Transverse colon (tissue), 4 donors: ENCODE data around the gene GCFC2.

Experiments used
- EP300 ChIP-seq: sonication (generic); formaldehyde crosslinking; IDR thresholded peaks from one replicate; pipeline ENCODE4 v1.6.1; 2017; ENCODE audit warnings: antibody characterized with exemption, low read depth
- POLR2A ChIP-seq: fragments of 450-650 bp; IDR thresholded peaks from one replicate; pipeline ENCODE4 v1.6.1; 2016; ENCODE audit warnings: antibody characterized with exemption, mild to moderate bottlenecking, moderate library complexity
- POLR2AphosphoS5 ChIP-seq, 3 donors: sonication (generic); formaldehyde crosslinking; IDR thresholded peaks; one replicate each; pipeline ENCODE4 v1.6.1; 2016; ENCODE audit warnings: antibody characterized with exemption in 3 of 3
- TF ChIP-seq, protein P1 (sequence below), 5 experiments: fragments of 200-600 bp in 3 of 5; fragments of 450-650 bp in 2 of 5; sonication (generic) in 3 of 5; IDR thresholded peaks; 1 replicate in 2 of 5; 2 replicates in 3 of 5; pipeline ENCODE4 v1.5.1; 2016 to 2017; ENCODE audit warnings: antibody characterized with exemption in 5 of 5, inconsistent platforms in 3 of 5, mild to moderate bottlenecking in 2 of 5, moderate library complexity in 1 of 5

GRCh38 chr2:75675908-75676307, 34.8 kb downstream of the GCFC2 start:
- TF ChIP-seq, protein P1, sequence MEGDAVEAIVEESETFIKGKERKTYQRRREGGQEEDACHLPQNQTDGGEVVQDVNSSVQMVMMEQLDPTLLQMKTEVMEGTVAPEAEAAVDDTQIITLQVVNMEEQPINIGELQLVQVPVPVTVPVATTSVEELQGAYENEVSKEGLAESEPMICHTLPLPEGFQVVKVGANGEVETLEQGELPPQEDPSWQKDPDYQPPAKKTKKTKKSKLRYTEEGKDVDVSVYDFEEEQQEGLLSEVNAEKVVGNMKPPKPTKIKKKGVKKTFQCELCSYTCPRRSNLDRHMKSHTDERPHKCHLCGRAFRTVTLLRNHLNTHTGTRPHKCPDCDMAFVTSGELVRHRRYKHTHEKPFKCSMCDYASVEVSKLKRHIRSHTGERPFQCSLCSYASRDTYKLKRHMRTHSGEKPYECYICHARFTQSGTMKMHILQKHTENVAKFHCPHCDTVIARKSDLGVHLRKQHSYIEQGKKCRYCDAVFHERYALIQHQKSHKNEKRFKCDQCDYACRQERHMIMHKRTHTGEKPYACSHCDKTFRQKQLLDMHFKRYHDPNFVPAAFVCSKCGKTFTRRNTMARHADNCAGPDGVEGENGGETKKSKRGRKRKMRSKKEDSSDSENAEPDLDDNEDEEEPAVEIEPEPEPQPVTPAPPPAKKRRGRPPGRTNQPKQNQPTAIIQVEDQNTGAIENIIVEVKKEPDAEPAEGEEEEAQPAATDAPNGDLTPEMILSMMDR (IDR thresholded peaks at IDR 0.05) = no peak
- no peak for TF ChIP-seq POLR2A
- TF ChIP-seq POLR2AphosphoS5 (IDR thresholded peaks at IDR 0.05) = no peak
- TF ChIP-seq EP300 = no peak
